Left ventricle myocardium inferior (tissue), 1 donor: Measurements from ENCODE around the gene BMPR1A. TPM values are rescaled to one million over a fixed set of nuclear protein-coding genes. Genes with fewer than 3 reads are reported as not detected.

ENCODE experiments used
- DNase-seq: peaks from one replicate; pipeline ENCODE4 v3.0.0-alpha.2; 2020
- H3K27ac ChIP-seq: fragments of 200-600 bp; replicated peaks from 2 replicates; pipeline ENCODE4 v1.8.0; 2021
- H3K27me3 ChIP-seq: fragments of 200-600 bp; 2 replicates; pipeline ENCODE4 v1.8.0; 2021; ENCODE audit warnings: low read depth
- H3K36me3 ChIP-seq: fragments of 200-600 bp; 2 replicates; pipeline ENCODE4 v1.8.0; 2021
- H3K4me1 ChIP-seq: fragments of 200-600 bp; 2 replicates; pipeline ENCODE4 v1.8.0; 2021
- H3K4me3 ChIP-seq: fragments of 200-600 bp; 2 replicates; pipeline ENCODE4 v1.8.0; 2021; ENCODE audit warnings: mild to moderate bottlenecking, moderate library complexity
- H3K9me3 ChIP-seq: fragments of 200-600 bp; replicated peaks from 2 replicates; pipeline ENCODE4 v1.8.0; 2021
- CTCF ChIP-seq: fragments of 200-600 bp; IDR thresholded peaks from 2 replicates; pipeline ENCODE4 v1.8.0; 2021; ENCODE audit warnings: antibody characterized with exemption, mild to moderate bottlenecking, borderline replicate concordance
- intact Hi-C: fragments of 100-400 bp; cut with micrococcal nuclease; formaldehyde crosslinking; loops from one replicate; pipeline ENCODE4 v1.11.0; 2022
- total RNA-seq: library from RNA; stranded (reverse); fragmentation: NEBNext Ultra II Directional; extraction: Animal tissue kit (Norgen Biotek cat#: 25700); gene quantifications from one replicate; pipeline ENCODE4 v1.2.1, GENCODE V29; 2021
- donor health status: DM: no; HTN: yes; CAD: no; lungs with severe emphysema.

The BMPR1A gene
- total RNA-seq, 1 donor from 2014 or later: 43.8 TPM

DNA sequence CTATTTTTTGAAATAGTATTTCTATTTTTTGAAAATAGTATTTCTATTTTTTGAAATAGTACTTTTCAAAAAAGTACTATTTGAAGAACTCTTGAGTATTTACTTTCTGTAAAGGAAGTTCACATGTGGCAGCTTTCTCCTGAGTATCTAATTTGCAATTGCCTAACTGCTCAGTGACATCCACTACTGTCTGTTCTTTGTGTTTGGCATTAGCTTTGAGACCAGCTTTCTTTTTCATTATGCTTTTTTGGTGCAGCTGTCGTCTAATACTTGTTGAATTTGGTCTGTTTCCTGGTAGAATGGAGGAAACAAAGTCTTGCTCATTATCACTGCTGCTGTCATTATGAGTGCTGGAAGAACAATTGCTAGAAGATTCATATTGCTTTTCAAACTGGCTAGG, 99.1 kb downstream of the BMPR1A start:
- Histone ChIP-seq H3K27me3 (no peaks in the 10 kb centered on the region), H3K4me1 (peaks cover 10% of the 10 kb centered on the region), H3K9me3 (no peaks in the 10 kb centered on the region), H3K4me3 (no peak overlapping the region), H3K27ac (no peak overlapping the region), H3K36me3 (peaks cover 6% of the 10 kb centered on the region)
- TF ChIP-seq CTCF: no peak
- DNase-seq: no peak
- intact Hi-C loops: no loop called here

- no peak for TF ChIP-seq CTCF
- Histone ChIP-seq H3K36me3 (peaks cover 6% of the 10 kb centered on the region), H3K27ac (no peak overlapping the region), H3K27me3 (no peaks in the 10 kb centered on the region), H3K4me3 (no peak overlapping the region), H3K4me1 (peaks cover 10% of the 10 kb centered on the region), H3K9me3 (no peaks in the 10 kb centered on the region)
- no peak for DNase-seq
- intact Hi-C loops: no loop called here
Measured at GRCh38 chr10:86856156-86856555, 99.7 kb downstream of the BMPR1A start.

DNA sequence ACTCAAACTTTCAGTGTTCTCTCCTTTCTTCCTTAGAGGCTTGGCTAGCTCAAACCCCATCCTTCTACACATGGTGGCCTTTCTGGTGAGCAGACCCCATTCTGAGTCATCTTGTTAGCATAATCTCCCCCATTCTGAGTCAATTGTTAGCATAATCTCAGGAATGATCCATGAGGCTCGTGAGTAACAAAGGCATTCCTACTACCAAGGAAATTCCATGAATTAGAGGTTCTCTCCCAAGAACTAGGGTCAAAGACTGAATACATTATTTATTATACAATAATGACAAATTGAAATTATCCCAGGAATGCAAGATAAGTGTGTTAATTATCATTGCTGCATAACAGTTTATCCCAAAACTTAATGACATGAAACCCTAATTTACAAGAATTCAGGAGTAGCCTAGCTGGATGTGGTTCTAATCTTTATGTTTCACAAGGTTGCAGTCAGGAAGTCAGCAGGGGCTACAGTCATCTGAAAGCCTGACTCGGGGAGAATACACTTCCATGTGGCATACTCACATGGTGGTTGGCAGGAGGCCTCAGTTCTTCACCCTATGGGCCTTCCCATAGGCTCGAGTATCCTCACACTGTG, 100.8 kb downstream of the BMPR1A start:
- no peak for TF ChIP-seq CTCF
- H3K9me3 ChIP-seq: no peaks in the 10 kb centered on the region
- no peaks in the 10 kb centered on the region for H3K27me3 ChIP-seq
- intact Hi-C loops: no loop called here
- no peak for DNase-seq
- no peak overlapping the region for H3K4me3 ChIP-seq
- peaks cover 12% of the 10 kb centered on the region for H3K4me1 ChIP-seq
- H3K36me3 ChIP-seq: peaks cover 6% of the 10 kb centered on the region
- no peak overlapping the region for H3K27ac ChIP-seq

DNA sequence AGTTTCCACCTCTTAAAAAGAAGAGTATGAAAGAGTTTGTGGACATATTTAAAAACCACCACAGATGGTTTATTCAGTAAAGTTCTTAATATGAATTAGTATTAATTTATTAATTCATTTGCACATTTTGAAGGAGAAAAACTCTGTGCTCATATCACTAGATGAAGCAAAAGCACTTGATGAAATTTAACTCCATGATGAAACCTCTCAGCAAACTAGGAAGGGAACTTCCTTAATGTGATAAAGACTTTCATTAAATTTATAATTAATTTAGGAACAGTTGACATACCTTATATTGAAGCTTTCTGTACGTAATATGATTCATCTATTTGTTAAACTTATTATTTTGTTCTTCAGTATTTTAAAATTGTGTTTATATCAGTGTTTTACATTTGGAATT, 101.6 kb downstream of the BMPR1A start:
- Histone ChIP-seq H3K27ac (no peak overlapping the region), H3K4me1 (peaks cover 20% of the 10 kb centered on the region), H3K4me3 (no peak overlapping the region), H3K36me3 (peaks cover 6% of the 10 kb centered on the region), H3K9me3 (no peaks in the 10 kb centered on the region), H3K27me3 (no peaks in the 10 kb centered on the region)
- TF ChIP-seq CTCF: no peak
- intact Hi-C loops: no loop called here
- DNase-seq: no peak

GRCh38 chr10:86861351-86861750, 104.9 kb downstream of the BMPR1A start:
- intact Hi-C loops: no loop called here
- peaks cover 6% of the 10 kb centered on the region for H3K36me3 ChIP-seq
- TF ChIP-seq CTCF: no peak
- H3K27ac ChIP-seq: no peak overlapping the region
- H3K4me1 ChIP-seq: peaks cover 39% of the 10 kb centered on the region
- no peaks in the 10 kb centered on the region for H3K9me3 ChIP-seq
- DNase-seq: no peak
- H3K4me3 ChIP-seq: no peak overlapping the region
- no peaks in the 10 kb centered on the region for H3K27me3 ChIP-seq
